NCI-H1930 (cell line): ENCODE results near the gene SH3BP5.

ENCODE experiments used
- DNase-seq, 2 experiments: peaks; one replicate each; lab custom pipeline; 2025; lab: John Stamatoyannopoulos, UW

SH3BP5 gene

GRCh38 chr3:15325228-15325627 is 7.2 kb downstream of the SH3BP5 start:
- DNase-seq, result no peak

GRCh38 chr3:15324379-15324808 is 8.0 kb downstream of the SH3BP5 start:
- DNase-seq, result no peak

DNA sequence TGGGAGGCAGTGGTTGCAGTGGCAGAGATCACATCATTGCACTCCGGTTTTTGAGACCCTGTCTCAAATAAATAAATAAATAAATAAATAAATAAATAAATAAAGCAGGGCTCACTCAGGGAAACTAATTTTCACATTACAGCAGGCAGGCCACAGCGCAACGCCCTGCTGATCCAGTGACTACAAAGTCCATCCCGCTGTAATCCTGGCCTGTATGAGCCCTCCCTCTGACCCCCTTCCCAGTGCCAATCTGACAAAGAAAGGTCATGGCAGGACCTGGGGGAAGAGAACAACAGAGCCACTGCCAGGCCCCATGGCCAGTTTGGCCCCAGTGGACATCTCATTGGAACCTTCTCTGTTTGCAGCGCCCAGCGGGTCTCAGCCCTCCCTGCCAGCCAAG is 9.3 kb downstream of the SH3BP5 start:
- DNase-seq, result no peak

- no peak for DNase-seq
Observed at GRCh38 chr3:15321349-15321748, 11.0 kb downstream of the SH3BP5 start.

DNA sequence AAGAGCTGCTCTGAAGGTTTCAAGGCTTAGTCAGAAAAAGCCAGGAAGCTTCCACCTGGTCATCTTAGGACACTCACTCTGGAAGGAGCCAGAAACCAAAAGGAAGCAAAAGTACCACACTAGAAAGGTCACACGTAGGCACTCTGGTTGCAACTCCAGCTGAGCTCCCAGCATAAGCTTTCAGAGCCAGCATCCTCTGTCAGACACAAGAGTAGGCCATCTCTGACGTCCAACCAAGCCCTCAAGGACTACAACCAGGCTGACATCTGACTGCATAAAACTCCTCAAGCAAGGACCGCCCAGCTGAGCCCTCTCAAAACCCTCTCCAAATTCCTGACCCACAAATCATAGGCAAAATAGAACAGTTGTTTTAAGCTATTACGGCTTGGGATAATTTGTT is 12.8 kb downstream of the SH3BP5 start:
- no peak for DNase-seq

DNA sequence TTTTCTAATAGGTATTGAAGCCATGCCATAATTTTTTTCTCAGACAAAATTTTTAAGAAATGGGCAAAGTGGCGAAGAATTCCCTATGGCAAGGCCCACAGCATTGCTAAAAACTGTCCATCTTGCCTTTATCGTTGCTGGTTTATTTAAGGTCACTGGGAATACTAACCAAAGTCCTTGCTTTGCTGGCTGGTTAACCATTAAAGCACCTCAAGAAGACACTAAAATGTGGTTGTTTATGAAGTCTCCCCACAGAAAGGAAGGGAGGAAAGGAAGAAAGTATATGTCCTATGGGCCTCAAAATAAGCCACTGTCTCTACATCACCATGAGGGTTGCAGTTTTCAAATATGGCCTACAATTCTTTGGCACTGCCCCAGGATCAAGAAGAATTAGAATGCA is 13.2 kb downstream of the SH3BP5 start:
- no peak for DNase-seq

DNA sequence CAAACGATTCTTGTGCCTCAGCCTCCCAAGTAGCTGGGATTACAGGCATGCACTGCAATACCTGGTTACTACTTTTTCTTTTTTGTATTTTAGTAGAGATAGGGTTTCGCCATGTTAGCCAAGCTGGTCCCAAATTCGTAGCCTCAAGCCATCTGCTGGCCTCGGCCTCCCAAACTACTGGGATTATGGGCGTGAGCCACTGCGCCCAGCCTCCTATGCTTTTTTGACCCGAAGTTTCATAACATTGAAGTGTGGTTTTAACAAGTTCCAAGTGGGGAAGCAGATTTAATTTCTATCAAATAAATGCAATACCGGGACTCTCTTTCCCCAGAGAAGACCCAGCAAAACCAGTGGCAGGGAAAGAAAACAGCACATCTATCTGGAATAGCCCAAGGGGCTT is 13.7 kb downstream of the SH3BP5 start:
- DNase-seq, result no peak

DNA sequence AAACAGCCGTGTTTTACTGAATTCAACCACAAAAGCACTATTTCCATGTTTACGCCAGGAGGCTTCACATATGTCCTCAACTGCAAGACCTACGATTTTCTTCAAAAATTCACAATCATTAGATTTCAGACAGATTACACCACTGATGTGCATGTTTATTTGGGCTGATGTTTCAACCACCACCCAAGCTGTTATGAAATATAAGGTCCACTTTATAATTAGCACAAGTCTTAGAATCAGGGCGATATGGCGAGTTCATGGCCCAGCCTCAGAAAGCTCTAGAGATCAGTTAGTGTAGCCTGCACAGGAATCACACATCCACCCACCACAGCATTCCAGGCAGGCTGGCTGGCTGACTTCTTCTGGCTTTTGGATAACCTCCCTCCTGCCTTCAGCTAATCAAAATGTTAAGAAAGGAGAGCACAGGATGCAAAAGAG is 15.4 kb downstream of the SH3BP5 start:
- DNase-seq, result no peak

DNA sequence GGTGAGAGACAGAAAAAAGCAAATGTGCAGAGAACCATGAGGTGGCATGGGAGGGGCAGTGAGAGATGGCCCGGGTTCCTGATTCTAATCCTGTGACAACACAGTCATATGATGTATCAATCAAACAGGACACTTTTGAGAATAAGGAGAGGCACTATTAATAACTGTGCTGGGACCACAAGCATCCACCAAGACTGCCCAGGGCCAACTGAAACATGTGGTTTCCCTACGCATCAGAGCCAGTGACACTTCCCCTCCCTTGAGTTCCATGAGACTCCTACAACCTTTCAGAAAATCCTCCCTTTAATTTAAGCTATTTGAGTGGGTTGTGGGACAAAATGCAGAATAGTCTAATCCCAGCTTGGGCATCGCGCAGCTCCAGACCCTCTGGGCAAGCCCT is 17.4 kb downstream of the SH3BP5 start:
- DNase-seq, result no peak

DNA sequence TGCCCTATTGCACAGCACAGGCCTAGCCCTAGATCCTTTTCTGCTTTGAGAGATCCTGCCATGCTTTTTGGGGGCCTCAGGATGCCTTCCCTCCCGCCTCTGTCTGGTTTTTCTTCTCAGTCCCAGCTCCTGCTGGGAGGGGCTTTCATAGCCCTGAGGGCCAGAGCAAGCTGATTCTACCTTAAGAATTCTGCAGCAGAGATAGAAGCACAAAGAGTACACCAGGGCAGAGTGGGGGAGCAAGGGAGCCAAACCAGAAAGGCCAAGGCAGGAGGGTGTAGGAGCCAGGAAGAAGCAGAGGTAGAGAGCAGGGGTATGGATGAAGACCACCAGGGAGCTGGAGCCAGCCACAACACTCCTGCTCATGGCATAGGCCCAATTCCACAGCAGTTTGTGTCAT is 18.1 kb downstream of the SH3BP5 start:
- DNase-seq, result no peak

DNA sequence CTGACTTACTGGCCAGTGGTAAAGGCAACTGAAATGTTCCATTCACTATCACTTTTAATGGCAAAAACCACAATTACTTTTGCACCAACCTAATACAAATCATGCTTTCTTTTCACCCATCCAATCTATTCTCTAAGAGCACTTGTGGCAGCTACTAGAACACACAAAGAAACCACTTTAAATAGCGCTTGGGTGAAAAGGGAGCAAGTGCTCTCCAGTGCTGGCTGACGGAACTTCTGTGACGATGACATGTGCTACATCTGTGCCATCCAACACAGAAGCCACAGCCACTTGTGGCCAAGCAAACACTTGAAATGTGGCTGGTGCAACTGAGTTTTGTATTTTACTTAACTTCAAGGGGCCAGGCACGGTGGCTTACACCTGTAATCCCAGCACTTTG is 18.9 kb downstream of the SH3BP5 start:
- DNase-seq, result no peak

GRCh38 chr3:15312550-15312949 is 19.8 kb downstream of the SH3BP5 start:
- DNase-seq, result no peak

GRCh38 chr3:15310491-15311370 is 21.7 kb downstream of the SH3BP5 start:
- no peak for DNase-seq

DNA sequence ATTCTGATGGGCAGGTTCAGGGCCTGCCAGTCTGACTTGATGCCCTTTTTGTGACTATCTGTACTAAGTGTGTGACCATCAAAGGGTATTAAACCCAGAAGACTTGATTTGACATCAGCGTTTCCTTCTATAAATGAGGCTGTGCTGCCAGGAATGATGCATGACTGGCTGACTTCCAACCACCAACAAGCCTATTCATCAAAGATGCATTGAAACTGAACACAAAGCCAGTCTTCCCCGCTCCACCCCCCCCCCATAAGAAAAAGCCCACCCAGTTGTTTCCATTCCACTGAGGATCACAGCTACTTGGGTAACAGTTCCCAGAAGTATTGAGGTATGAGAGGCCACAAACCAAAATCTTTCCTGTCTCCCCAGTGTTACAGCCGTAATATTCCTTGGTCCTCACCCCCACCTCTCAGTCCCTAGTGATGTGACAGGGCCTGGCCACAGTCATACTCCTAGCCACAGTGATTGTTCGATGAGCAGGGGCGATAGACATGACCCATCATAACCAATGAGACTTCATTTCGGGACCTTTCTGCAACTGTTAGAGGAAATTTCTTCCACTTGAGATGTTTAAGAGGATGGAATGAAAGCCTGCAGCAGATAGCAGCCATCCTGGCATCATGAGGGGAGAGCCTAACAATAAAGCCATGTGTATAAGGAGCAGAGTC is 22.6 kb downstream of the SH3BP5 start:
- no peak for DNase-seq

DNA sequence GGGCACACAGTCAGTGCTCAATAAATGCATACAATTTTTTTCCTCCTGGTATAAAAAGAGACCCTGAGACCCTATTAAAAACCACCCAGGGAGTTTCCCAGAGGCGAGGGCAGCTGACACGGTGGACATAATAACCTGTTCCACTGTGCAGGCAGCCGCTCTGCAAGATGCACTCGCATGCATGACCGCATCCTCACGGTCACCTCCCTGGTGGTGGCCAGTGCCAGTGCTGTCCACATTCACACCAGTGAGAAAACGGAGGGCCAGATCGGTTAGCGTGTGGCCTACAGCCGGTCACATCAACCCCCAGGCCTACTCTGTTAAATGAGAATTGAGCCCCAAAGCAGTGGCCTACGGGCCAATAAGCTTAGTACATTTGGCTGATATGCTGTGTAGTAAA is 24.8 kb downstream of the SH3BP5 start:
- DNase-seq, result no peak

- no peak for DNase-seq
Observed at GRCh38 chr3:15306979-15307359, 25.4 kb downstream of the SH3BP5 start.

DNA sequence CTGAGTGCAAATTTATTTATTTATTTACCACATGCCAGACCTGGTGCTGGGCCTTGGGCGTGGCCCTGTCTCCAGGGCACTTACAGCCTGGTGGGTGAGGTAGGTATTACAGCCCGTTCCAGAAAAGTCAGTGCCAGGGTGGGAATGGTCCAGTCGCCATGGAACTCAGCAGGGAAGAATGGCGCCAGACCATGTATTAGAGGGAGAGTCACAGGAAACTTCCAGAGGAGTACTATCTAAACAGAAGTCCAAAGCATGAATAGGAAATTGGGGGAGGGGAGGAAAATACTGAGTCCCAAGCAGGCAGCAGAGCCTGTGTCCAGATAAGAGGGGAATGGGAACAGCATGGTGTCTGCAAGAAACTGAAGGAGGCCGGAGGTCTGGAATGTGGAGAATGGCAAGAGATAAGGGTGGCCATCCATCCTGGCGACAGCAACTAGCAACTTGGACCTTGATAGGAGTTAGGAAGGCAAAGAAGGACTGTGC is 27.0 kb downstream of the SH3BP5 start:
- DNase-seq, result no peak

DNA sequence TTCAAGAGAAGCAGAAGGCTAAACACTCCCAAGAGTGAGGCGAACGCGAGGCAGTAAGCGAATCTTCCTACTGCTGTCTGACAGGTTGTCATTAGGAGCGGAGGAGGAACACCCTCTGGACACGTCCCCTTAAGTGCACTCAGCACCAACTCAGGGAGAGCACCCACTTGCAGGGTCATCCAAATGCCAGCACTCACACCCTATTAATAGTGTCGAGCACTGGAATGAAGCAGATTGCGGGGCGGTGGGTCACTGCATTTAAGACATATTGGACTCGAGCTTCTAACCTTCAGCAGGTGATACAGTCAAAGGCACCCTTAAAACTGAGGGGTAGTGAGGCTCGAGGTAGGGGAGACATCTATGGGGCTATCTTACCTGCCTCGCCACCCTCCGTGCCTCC is 28.7 kb downstream of the SH3BP5 start:
- DNase-seq, result no peak

- no peak for DNase-seq
Observed at GRCh38 chr3:15303216-15303615, 29.2 kb downstream of the SH3BP5 start.

DNA sequence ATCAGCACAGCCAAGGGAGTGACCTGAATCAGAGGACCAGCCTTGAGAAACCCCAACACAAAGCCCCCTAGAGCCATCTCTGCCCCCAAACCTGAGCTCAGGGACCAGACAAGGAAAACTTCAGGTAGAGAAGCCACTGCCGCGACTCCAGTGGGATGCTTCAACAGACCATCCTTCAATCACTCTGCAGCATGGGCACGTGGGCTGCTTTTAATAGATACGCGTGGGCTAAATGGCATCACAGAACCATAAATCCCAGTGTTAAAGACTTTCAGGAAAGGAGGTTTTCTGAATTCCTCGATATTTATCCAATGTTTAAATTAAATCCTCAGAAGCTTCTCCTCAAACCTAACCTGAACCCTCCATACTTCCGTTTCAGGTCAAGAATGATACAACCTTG is 30.6 kb downstream of the SH3BP5 start:
- no peak for DNase-seq

- no peak for DNase-seq
Observed at GRCh38 chr3:15300323-15301078, 31.9 kb downstream of the SH3BP5 start.

GRCh38 chr3:15299036-15299435 is 33.4 kb downstream of the SH3BP5 start:
- DNase-seq, result no peak

DNA sequence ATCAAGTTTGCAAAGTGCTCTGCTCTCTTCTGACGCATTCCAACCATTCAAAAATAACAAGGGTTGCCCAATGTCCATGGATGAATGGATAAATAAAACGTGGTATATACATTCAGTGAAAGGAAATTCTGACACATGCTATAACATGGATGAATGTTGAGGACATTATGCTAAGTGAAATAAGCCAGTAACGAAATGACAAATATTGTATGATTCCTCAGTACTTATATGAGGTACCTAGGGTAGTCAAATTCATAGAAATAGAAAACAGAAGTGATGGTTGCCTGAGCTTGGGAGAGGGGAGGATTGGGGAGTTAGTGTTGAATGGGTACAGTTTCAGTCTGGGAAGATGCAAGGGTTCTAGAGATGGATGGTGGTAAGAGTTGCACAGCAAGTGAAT is 33.9 kb downstream of the SH3BP5 start:
- no peak for DNase-seq
